WTC11 (cell line): Measurements from ENCODE around the gene LYRM7. TPM values are rescaled to one million over a fixed set of nuclear protein-coding genes. Genes with fewer than 3 reads are reported as not detected.

ENCODE experiments used
- ATAC-seq: fragments of 200-7000 bp; cut with Tn5 transposase; 2 replicates; pipeline ENCODE4 v1.10.0; 2021; ENCODE audit warnings: mild to moderate bottlenecking, moderate library complexity
- CTCF ChIA-PET: fragments of 300-600 bp; sonication (Branson Sonifier 250); formaldehyde crosslinking; loops from one replicate; lab custom pipeline; 2021; ENCODE audit warnings: antibody characterized with exemption; lab: Charles Lee
- POLR2A ChIA-PET: fragments of 350-600 bp; sonication (Branson Sonifier 250); formaldehyde crosslinking; loops from one replicate; lab custom pipeline; 2021; ENCODE audit warnings: antibody characterized with exemption; lab: Charles Lee
- DNase-seq: peaks from one replicate; pipeline ENCODE4 v3.0.0; 2021; ENCODE audit warnings: low spot score
- H3K27ac Mint-ChIP-seq: 2 replicates; pipeline ENCODE4 v1.8.0; 2021; ENCODE audit warnings: mixed read lengths
- H3K27me3 Mint-ChIP-seq: 2 replicates; pipeline ENCODE4 v1.8.0; 2021; ENCODE audit warnings: low read depth, mild to moderate bottlenecking, moderate library complexity, mixed read lengths
- H3K36me3 Mint-ChIP-seq: 2 replicates; pipeline ENCODE4 v1.8.0; 2021; ENCODE audit warnings: mixed read lengths
- H3K4me1 Mint-ChIP-seq: 2 replicates; pipeline ENCODE4 v1.8.0; 2022; ENCODE audit warnings: mixed read lengths
- H3K4me3 Mint-ChIP-seq: 2 replicates; pipeline ENCODE4 v1.8.0; 2021; ENCODE audit warnings: mild to moderate bottlenecking, moderate library complexity, mixed read lengths
- H3K9me3 Mint-ChIP-seq: 2 replicates; pipeline ENCODE4 v1.8.0; 2021; ENCODE audit warnings: mixed read lengths
- AFF4 ChIP-seq: sonication (generic); formaldehyde crosslinking; IDR thresholded peaks from 2 replicates; pipeline ENCODE4 v1.8.1; 2023; ENCODE audit warnings: mild to moderate bottlenecking, missing genetic modification reagents, borderline replicate concordance
- ATF1 ChIP-seq: sonication (generic); formaldehyde crosslinking; IDR thresholded peaks from 2 replicates; pipeline ENCODE4 v1.8.1; 2023; ENCODE audit warnings: mild to moderate bottlenecking, moderate library complexity, missing genetic modification reagents
- CBFB ChIP-seq: sonication (generic); formaldehyde crosslinking; IDR thresholded peaks from 2 replicates; pipeline ENCODE4 v1.8.1; 2022; ENCODE audit warnings: mild to moderate bottlenecking, low read depth, missing genetic modification reagents
- CREB1 ChIP-seq: sonication (generic); formaldehyde crosslinking; IDR thresholded peaks from 2 replicates; pipeline ENCODE4 v1.8.0; 2023; ENCODE audit warnings: mild to moderate bottlenecking, missing genetic modification reagents
- EMX1 ChIP-seq: fragments of 250-450 bp; sonication (Bioruptor Pico); IDR thresholded peaks from 2 replicates; pipeline ENCODE4 v1.8.0; 2021; ENCODE audit warnings: mild to moderate bottlenecking
- FOXJ3 ChIP-seq: sonication (generic); formaldehyde crosslinking; IDR thresholded peaks from 2 replicates; pipeline ENCODE4 v1.9.0; 2021; ENCODE audit warnings: missing genetic modification reagents, mild to moderate bottlenecking, borderline replicate concordance
- GRHL2 ChIP-seq: fragments of 250-450 bp; sonication (Bioruptor Pico); IDR thresholded peaks from 2 replicates; pipeline ENCODE4 v1.8.0; 2022; ENCODE audit warnings: mild to moderate bottlenecking, moderate library complexity; ENCODE audit not compliant: insufficient replicate concordance, severe bottlenecking
- HMGXB4 ChIP-seq: sonication (generic); formaldehyde crosslinking; IDR thresholded peaks from 2 replicates; pipeline ENCODE4 v1.8.1; 2023; ENCODE audit warnings: mild to moderate bottlenecking, moderate library complexity, missing genetic modification reagents
- IRF2 ChIP-seq: sonication (generic); formaldehyde crosslinking; IDR thresholded peaks from 2 replicates; pipeline ENCODE4 v1.8.0; 2022; ENCODE audit warnings: low read depth, missing genetic modification reagents, borderline replicate concordance
- NFE2L1 ChIP-seq: sonication (generic); formaldehyde crosslinking; IDR thresholded peaks from 2 replicates; pipeline ENCODE4 v1.8.1; 2023; ENCODE audit warnings: missing genetic modification reagents
- PRDM15 ChIP-seq: sonication (generic); formaldehyde crosslinking; IDR thresholded peaks from 2 replicates; pipeline ENCODE4 v1.8.0; 2022; ENCODE audit warnings: missing genetic modification reagents
- PRRX2 ChIP-seq: fragments of 250-450 bp; sonication (Bioruptor Pico); IDR thresholded peaks from 2 replicates; pipeline ENCODE4 v1.8.0; 2021; ENCODE audit warnings: mild to moderate bottlenecking
- RORB ChIP-seq: fragments of 250-450 bp; sonication (Bioruptor Pico); IDR thresholded peaks from 2 replicates; pipeline ENCODE4 v1.9.0; 2021; ENCODE audit warnings: mild to moderate bottlenecking
- SMAD4 ChIP-seq: sonication (generic); formaldehyde crosslinking; IDR thresholded peaks from 2 replicates; pipeline ENCODE4 v1.8.0; 2022; ENCODE audit warnings: mild to moderate bottlenecking, missing genetic modification reagents
- TEAD4 ChIP-seq: sonication (generic); formaldehyde crosslinking; IDR thresholded peaks from 2 replicates; pipeline ENCODE4 v1.8.0; 2022; ENCODE audit warnings: mild to moderate bottlenecking, missing genetic modification reagents
- ZNF416 ChIP-seq: fragments of 250-450 bp; sonication (Bioruptor Pico); IDR thresholded peaks from 2 replicates; pipeline ENCODE4 v1.9.0; 2021; ENCODE audit warnings: mild to moderate bottlenecking, inconsistent platforms
- ZNF423 ChIP-seq: fragments of 250-450 bp; sonication (Bioruptor Pico); IDR thresholded peaks from 2 replicates; pipeline ENCODE4 v2.1.2; 2022; ENCODE audit warnings: mild to moderate bottlenecking, moderate library complexity
- ZNF671 ChIP-seq: fragments of 250-450 bp; sonication (Bioruptor Pico); IDR thresholded peaks from 2 replicates; pipeline ENCODE4 v1.8.0; 2021; ENCODE audit warnings: mild to moderate bottlenecking
- ZSCAN18 ChIP-seq: fragments of 250-450 bp; sonication (Bioruptor Pico); IDR thresholded peaks from 2 replicates; pipeline ENCODE4 v2.1.2; 2022; ENCODE audit warnings: mild to moderate bottlenecking, moderate library complexity
- total RNA-seq: library from RNA; stranded (reverse); gene quantifications from 3 replicates; pipeline ENCODE4 v1.2.3, GENCODE V29; 2021
- TF ChIP-seq, protein P1 (sequence below): fragments of 250-450 bp; sonication (Bioruptor Pico); IDR thresholded peaks from 2 replicates; pipeline ENCODE4 v1.9.0; 2021; ENCODE audit warnings: moderate library complexity, mild to moderate bottlenecking, inconsistent platforms, borderline replicate concordance
- TF ChIP-seq, protein P2 (sequence below): sonication (generic); formaldehyde crosslinking; IDR thresholded peaks from 2 replicates; pipeline ENCODE4 v1.8.0; 2022; ENCODE audit warnings: mild to moderate bottlenecking, missing genetic modification reagents
- TF ChIP-seq, protein P3 (sequence below): sonication (generic); formaldehyde crosslinking; IDR thresholded peaks from 2 replicates; pipeline ENCODE4 v1.8.0; 2023; ENCODE audit warnings: mild to moderate bottlenecking, missing genetic modification reagents

Gene LYRM7
- total RNA-seq, 1 experiment from 2014 or later: 11.2 TPM

DNA sequence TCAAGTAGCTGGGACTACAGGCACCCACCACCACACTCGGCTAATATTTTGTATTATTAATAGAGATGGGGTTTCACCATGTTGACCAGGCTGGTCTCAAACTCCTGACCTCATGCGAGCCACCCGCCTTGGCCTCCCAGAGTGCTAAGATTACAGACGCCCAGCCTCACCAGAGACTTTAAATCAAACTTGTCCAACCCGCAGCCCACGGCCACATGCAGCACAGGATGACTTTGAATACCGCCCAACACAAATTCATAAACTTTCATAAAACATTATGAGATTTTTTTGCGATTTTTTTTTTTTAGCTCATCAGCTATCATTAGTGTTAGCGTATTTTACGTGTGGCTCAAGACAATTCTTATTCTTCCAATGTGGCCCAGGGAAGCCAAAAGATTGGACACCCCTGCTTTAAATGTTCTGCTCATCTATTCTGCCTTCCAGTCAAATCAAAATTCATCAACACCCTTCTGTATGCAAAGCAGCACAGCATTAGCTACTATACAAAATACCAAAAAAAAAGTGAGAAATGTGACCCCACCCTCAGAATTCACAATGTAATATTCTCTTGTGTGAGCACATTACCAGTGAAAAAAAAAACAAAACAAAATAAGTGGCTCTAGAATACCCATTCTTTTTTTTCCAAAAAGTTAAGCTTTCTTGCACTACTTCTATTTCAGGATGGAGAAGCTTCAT lies 50.4 kb downstream of the LYRM7 start (continued):
- TF ChIP-seq, protein P1, sequence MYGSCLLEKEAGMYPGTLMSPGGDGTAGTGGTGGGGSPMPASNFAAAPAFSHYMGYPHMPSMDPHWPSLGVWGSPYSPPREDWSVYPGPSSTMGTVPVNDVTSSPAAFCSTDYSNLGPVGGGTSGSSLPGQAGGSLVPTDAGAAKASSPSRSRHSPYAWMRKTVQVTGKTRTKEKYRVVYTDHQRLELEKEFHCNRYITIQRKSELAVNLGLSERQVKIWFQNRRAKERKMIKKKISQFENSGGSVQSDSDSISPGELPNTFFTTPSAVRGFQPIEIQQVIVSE (CRISPR knock-in tag): no peak
- TF ChIP-seq PRRX2 (CRISPR knock-in tag) (no peak), FOXJ3 (CRISPR knock-in tag) (no peak), CBFB (no peak)
- TF ChIP-seq, protein P2, sequence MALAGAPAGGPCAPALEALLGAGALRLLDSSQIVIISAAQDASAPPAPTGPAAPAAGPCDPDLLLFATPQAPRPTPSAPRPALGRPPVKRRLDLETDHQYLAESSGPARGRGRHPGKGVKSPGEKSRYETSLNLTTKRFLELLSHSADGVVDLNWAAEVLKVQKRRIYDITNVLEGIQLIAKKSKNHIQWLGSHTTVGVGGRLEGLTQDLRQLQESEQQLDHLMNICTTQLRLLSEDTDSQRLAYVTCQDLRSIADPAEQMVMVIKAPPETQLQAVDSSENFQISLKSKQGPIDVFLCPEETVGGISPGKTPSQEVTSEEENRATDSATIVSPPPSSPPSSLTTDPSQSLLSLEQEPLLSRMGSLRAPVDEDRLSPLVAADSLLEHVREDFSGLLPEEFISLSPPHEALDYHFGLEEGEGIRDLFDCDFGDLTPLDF (CRISPR knock-in tag): no peak
- TF ChIP-seq, all 79 proteins: peak for 0

GRCh38 chr5:131221888-131222287 lies 51.1 kb downstream of the LYRM7 start:
- ATAC-seq (no peak), DNase-seq (no peak)
- ChIA-PET POLR2A (no interaction called here), CTCF (no interaction called here)
- Mint-ChIP-seq H3K4me3 (no peak overlapping the region), H3K36me3 (no peaks in the 10 kb centered on the region), H3K4me1 (no peaks in the 10 kb centered on the region), H3K27ac (no peak overlapping the region), H3K9me3 (no peaks in the 10 kb centered on the region), H3K27me3 (no peaks in the 10 kb centered on the region)
- no peak for TF ChIP-seq AFF4 (CRISPR knock-in tag)
- no peak for TF ChIP-seq ZSCAN18 (CRISPR knock-in tag)
- TF ChIP-seq TEAD4 (CRISPR knock-in tag): no peak
- no peak for TF ChIP-seq PRDM15 (CRISPR knock-in tag)
- TF ChIP-seq ZNF671 (CRISPR knock-in tag): no peak
- no peak for TF ChIP-seq ATF1 (CRISPR knock-in tag)
- TF ChIP-seq, protein P3, sequence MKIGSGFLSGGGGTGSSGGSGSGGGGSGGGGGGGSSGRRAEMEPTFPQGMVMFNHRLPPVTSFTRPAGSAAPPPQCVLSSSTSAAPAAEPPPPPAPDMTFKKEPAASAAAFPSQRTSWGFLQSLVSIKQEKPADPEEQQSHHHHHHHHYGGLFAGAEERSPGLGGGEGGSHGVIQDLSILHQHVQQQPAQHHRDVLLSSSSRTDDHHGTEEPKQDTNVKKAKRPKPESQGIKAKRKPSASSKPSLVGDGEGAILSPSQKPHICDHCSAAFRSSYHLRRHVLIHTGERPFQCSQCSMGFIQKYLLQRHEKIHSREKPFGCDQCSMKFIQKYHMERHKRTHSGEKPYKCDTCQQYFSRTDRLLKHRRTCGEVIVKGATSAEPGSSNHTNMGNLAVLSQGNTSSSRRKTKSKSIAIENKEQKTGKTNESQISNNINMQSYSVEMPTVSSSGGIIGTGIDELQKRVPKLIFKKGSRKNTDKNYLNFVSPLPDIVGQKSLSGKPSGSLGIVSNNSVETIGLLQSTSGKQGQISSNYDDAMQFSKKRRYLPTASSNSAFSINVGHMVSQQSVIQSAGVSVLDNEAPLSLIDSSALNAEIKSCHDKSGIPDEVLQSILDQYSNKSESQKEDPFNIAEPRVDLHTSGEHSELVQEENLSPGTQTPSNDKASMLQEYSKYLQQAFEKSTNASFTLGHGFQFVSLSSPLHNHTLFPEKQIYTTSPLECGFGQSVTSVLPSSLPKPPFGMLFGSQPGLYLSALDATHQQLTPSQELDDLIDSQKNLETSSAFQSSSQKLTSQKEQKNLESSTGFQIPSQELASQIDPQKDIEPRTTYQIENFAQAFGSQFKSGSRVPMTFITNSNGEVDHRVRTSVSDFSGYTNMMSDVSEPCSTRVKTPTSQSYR (CRISPR knock-in tag): no peak
- no peak for TF ChIP-seq SMAD4 (CRISPR knock-in tag)
- no peak for TF ChIP-seq CREB1 (CRISPR knock-in tag)
- TF ChIP-seq RORB (CRISPR knock-in tag): no peak
- no peak for TF ChIP-seq ZNF416 (CRISPR knock-in tag)
- no peak for TF ChIP-seq NFE2L1 (CRISPR knock-in tag)
- no peak for TF ChIP-seq HMGXB4
- TF ChIP-seq GRHL2 (CRISPR knock-in tag): no peak
- TF ChIP-seq IRF2 (CRISPR knock-in tag): no peak
- TF ChIP-seq EMX1: no peak
- TF ChIP-seq ZNF423 (CRISPR knock-in tag): no peak
